GM19238 (cell line): ENCODE results near the gene LDLRAD3.

ENCODE experiments used
- DNase-seq: peaks from one replicate; pipeline ENCODE4 v3.0.0; 2011; ENCODE audit warnings: low spot score; ENCODE audit not compliant: insufficient read length

The LDLRAD3 gene

DNA sequence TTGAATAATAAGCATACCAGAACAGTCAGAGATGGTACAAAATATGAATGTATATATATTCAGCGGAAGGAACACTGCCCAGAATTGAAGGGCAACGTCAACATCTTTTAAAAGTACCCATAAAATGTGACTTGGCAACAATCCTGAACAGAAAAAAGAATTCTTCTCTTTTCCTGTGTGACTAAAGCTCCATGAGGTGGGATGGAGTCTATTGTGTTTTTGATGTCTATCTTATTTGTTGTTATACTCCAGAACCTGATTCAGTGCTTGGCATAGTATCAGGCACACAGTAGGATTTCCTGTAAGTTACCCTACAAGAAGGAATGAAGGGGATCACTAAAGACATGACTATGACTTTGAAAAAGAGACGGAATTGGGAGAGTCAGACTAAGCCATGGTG is 10.3 kb downstream of the LDLRAD3 start:
- DNase-seq, result no peak

- DNase-seq, result no peak
These were observed 11.8 kb downstream of the LDLRAD3 start for GRCh38 chr11:35955636-35956035.

- DNase-seq, result no peak
These were observed 18.7 kb downstream of the LDLRAD3 start for GRCh38 chr11:35962369-35963138.

GRCh38 chr11:35963911-35964310 is 20.0 kb downstream of the LDLRAD3 start:
- no peak for DNase-seq

- no peak for DNase-seq
These were observed 21.0 kb downstream of the LDLRAD3 start for GRCh38 chr11:35964841-35965240.

- no peak for DNase-seq
These were observed 23.2 kb downstream of the LDLRAD3 start for GRCh38 chr11:35967042-35967441.

GRCh38 chr11:35968386-35969088 is 24.7 kb downstream of the LDLRAD3 start:
- DNase-seq, result no peak

DNA sequence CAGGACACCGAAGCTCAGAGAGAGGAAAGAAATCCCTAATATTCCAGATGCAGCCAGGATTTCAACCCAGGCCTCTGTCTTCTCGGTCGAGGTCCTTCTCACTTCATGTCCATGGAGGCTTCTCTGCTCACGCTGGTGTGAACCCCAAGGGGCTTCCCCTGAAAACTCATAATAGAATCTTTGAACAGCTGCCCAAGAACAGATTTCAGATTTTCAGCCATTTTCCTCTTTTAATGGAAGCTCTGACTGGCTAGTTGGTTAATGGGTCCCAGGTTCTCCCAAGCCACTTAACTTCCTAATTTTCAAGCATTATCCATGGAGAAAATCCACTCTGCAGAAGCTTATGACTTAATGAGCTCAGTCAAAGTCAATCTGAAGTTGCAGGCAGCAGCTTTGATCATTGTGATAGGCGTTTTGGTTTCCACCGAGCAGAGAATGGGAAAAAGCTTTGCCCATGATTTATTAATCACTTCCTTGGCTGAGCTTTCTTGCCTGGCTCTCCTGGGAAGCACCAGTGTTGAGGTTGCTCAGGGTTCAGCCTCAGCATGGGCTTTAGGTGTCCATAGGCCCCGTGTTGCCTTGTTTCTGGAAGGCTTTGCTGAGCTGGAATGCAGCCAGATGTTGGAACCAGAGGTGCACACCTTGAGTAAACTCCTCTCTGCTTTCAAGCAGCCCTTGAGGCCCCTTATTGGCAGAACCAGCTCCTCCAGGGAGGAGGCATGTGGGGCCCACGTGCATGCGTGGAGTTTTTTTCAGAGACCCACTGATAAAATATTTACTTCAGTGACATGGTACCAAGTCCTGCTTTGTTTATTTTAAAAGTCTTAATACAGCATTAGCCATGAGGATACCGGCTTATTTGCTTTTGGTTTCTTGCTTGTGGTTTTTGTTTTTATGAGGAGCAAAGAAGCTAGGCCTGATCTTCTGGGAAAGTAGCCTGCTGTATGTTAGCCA is 25.5 kb downstream of the LDLRAD3 start:
- DNase-seq, result no peak

GRCh38 chr11:35970445-35970844 is 26.6 kb downstream of the LDLRAD3 start:
- no peak for DNase-seq

- no peak for DNase-seq
These were observed 28.1 kb downstream of the LDLRAD3 start for GRCh38 chr11:35971841-35972422.

GRCh38 chr11:35974882-35975589 is 31.2 kb downstream of the LDLRAD3 start:
- DNase-seq, result no peak

GRCh38 chr11:35976434-35976833 is 32.6 kb downstream of the LDLRAD3 start:
- no peak for DNase-seq

GRCh38 chr11:35978183-35978582 is 34.3 kb downstream of the LDLRAD3 start:
- no peak for DNase-seq

DNA sequence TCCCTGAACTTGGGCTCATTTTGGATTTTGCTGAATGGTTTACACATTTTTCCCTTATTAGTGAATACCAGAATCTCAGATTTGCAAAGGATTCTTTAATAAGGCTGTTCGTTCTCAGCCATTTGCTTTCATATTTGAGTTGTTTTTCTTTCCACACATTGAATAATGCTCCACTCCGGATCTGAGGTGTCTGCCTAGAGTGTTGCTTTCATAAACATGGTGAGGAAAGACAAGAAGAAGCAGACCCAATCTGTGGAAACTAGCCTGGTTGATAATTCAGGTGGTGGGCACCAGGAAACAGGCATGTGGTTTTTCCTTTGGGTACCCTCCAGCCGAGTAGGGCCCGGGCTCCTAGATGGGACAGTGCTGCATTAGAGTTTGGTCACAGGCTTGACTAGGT is 35.0 kb downstream of the LDLRAD3 start:
- DNase-seq, result no peak

GRCh38 chr11:35980686-35981390 is 37.0 kb downstream of the LDLRAD3 start:
- no peak for DNase-seq

- no peak for DNase-seq
These were observed 37.7 kb downstream of the LDLRAD3 start for GRCh38 chr11:35981581-35981980.

DNA sequence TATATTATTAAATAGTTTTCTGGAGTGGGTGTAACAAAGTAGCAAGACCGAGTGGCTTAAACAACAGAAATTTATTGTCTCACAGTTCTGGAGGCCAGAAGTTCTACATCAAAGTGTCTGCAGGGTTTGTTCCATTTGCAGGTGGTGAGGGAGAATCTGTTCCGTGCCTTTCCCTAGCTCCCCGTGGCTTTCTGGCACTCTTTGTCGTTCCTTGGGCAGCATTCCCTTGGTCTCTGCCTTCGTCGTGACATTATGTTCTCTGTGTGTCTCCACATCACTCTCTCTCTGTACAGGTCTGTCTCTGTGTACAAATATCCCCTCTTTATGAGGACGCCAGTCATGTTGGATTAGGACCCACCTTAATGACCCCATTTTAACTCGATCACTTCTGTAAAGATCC is 38.2 kb downstream of the LDLRAD3 start:
- no peak for DNase-seq

GRCh38 chr11:35983981-35984380 is 40.1 kb downstream of the LDLRAD3 start:
- no peak for DNase-seq

- no peak for DNase-seq
These were observed 43.1 kb downstream of the LDLRAD3 start for GRCh38 chr11:35986947-35987346.

DNA sequence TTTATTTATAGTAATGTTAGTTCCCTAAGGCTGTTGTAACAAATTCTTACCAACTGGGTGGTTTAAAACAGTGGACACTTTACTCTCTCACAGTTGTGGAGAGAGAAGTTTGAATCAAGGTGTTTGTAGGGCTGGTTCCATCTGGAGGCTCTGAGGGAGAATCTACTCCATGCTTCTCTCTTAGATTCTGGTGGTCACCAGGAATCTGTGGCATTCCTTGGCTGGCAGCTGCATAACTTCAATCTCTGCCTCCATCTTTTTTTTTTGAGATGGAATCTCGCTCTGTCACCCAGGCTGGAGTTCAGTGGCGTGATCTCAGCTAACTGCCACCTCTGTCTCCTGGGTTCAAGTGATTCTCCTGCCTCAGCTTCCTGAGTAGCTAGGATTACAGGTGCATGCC is 46.3 kb downstream of the LDLRAD3 start:
- no peak for DNase-seq
